Measurements from ENCODE around the gene ALDH1L1. TPM values are rescaled to one million over a fixed set of nuclear protein-coding genes. Genes with fewer than 3 reads are reported as not detected.

ALDH1L1 gene
- total RNA-seq, 6 donors from 2014 or later: 2.4 to 11.5 (median 4.7) TPM

DNA sequence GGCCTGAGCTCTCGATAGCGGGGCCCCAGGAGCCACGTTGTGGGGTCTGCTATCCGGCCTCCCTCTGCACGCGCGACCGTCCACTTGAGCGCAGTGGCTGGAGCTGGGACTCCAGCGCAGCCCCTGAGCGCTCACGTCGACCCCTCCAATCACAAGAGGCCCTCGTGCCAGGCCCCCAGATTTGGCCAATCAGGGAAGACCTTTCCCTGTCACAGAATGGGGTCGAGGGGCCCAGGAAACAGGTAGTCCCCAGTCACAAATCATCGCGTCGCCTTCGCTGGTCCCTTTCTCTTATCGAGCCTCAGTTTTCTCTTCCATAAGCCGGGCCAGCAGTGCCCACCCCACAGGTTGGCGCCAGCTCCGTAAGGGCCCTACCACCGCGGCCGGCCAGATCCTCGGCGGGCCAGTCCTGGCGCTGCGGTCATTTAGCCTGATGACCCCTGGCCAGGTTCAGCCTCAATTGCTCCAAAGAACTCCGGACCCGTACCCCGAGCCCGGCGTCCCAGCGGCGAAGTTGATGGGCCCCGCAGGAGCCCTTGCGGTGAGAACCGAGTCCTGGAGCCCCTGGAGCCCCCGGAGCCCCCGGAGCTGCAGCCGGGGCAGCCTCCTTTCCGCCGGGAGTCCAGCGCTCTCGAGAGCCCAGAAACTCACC, 435 bp downstream of the ALDH1L1 start:
- peaks cover 0 to 5% (median under 1%) of the 10 kb centered on the region in 4 donors for H3K27me3 ChIP-seq
- no peaks in the 10 kb centered on the region for H3K9me3 ChIP-seq
- peak in 1 of 2 donors; percentile 45 for ATAC-seq (ENCODE audit: low FRiP score in 2 of 2)
- peak in 1 of 2 donors; percentile 83 for DNase-seq
- H3K36me3 ChIP-seq: no peaks in the 10 kb centered on the region
- TF ChIP-seq POLR2A (IDR thresholded peaks at IDR 0.05) (no peak), EP300 (IDR thresholded peaks at IDR 0.05) (no peak), POLR2AphosphoS5 (IDR thresholded peaks at IDR 0.05) (no peak)
- TF ChIP-seq, protein P1, sequence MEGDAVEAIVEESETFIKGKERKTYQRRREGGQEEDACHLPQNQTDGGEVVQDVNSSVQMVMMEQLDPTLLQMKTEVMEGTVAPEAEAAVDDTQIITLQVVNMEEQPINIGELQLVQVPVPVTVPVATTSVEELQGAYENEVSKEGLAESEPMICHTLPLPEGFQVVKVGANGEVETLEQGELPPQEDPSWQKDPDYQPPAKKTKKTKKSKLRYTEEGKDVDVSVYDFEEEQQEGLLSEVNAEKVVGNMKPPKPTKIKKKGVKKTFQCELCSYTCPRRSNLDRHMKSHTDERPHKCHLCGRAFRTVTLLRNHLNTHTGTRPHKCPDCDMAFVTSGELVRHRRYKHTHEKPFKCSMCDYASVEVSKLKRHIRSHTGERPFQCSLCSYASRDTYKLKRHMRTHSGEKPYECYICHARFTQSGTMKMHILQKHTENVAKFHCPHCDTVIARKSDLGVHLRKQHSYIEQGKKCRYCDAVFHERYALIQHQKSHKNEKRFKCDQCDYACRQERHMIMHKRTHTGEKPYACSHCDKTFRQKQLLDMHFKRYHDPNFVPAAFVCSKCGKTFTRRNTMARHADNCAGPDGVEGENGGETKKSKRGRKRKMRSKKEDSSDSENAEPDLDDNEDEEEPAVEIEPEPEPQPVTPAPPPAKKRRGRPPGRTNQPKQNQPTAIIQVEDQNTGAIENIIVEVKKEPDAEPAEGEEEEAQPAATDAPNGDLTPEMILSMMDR (IDR thresholded peaks at IDR 0.05): no peak
- 2 to 4% methylated on average over 15 to 35 of the region's 47 CpGs for WGBS, 2 donors
- H3K4me3 ChIP-seq: peak overlapping the region; percentile 9 to 53 (median 45)
- peak overlapping the region in 3 of 4 donors; percentile 57 to 79 (median 60) for H3K27ac ChIP-seq
- H3K4me1 ChIP-seq: peaks cover 0 to 27% (median 13%) of the 10 kb centered on the region in 4 donors

DNA sequence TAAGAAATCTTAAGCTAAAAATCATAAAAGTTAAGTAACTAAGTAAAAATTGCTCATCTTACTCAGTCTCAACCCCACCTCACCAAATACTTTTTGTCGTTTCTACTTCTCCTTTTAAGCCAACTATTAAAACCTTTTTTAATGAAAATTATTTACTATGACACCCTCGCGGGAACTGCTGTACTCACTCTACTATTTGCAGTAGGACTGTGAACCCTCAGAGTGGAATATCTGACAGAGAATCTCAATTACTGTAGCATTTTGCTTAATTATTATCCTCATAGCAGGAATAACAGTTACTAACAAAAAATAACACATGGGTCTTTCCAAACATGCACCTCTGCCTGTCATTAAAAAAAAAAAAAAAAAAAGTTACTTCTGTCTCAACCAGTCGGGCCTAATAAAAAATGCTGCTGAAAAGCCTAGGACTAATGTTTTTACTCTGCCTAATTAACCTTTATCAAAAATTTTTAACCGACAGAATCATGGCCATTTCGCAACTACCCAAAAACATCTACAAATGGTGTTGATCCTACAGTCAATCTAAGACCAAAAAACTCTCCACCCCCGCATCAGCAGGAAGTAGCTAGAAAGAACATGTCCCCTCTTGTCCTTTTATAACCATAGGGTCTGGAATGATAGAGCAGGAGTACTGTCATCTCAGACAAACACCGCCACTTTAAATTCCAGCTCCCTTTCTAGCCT, 10.2 kb downstream of the ALDH1L1 start:
- Histone ChIP-seq H3K36me3 (no peaks in the 10 kb centered on the region), H3K9me3 (no peaks in the 10 kb centered on the region), H3K27ac (no peak overlapping the region), H3K27me3 (no peaks in the 10 kb centered on the region), H3K4me3 (no peak overlapping the region), H3K4me1 (no peaks in the 10 kb centered on the region)
- 81 to 88% methylated on average over 8 of the region's 8 CpGs for WGBS, 2 donors
- TF ChIP-seq POLR2AphosphoS5 (IDR thresholded peaks at IDR 0.05) (no peak), POLR2A (IDR thresholded peaks at IDR 0.05) (no peak), EP300 (IDR thresholded peaks at IDR 0.05) (no peak)
- TF ChIP-seq, protein P1 (IDR thresholded peaks at IDR 0.05): no peak
- no peak for ATAC-seq (ENCODE audit: low FRiP score in 2 of 2)
- DNase-seq: no peak

DNA sequence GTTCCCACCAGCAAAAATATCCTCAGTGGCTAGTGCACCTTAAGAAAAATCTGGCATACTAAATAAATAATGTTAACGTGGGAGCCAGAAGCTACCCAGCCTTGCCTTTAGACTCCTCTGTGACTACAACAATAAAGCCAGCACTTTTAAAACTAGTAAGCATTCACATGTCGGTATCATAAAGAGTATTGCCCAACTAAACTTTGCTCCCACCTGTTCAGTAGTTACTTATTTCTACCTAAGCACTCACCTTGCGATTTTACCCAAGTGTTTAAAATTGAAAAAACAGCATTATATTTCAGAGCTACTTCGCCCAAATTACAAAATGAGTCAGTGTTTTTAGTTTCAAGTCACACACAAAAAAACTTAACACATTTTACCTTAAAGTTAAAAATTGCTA, 12.8 kb downstream of the ALDH1L1 start:
- Histone ChIP-seq H3K4me3 (no peak overlapping the region), H3K27ac (no peak overlapping the region), H3K36me3 (no peaks in the 10 kb centered on the region), H3K4me1 (no peaks in the 10 kb centered on the region), H3K27me3 (no peaks in the 10 kb centered on the region), H3K9me3 (no peaks in the 10 kb centered on the region)
- ATAC-seq (ENCODE audit: low FRiP score in 2 of 2): no peak
- no peak for DNase-seq
- TF ChIP-seq EP300 (IDR thresholded peaks at IDR 0.05) (no peak), POLR2A (IDR thresholded peaks at IDR 0.05) (no peak), POLR2AphosphoS5 (IDR thresholded peaks at IDR 0.05) (no peak)
- TF ChIP-seq, protein P1 (IDR thresholded peaks at IDR 0.05): no peak
- 86 to 90% methylated on average over 4 of the region's 4 CpGs for WGBS, 2 donors

DNA sequence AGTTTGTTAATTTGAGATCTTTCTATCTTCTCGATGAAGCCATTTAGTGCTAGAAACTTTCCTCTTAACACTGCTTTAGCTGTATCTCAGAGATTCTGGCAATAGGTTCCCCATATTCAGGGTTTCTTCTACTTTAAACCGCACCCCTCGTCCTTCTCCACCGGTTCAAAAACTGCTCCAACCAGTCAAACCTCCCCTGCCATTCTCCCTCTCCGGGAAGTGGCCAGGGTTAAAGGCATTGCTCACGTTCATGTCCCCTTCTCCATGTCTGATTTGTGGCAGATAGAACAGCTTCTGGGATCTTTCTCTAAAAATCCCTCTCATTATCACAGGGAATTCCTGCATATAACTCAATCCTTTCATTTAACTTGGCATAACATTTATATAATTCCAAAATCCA, 14.4 kb downstream of the ALDH1L1 start:
- ATAC-seq (ENCODE audit: low FRiP score in 2 of 2) (no peak), DNase-seq (no peak)
- TF ChIP-seq, protein P1 (IDR thresholded peaks at IDR 0.05): no peak
- TF ChIP-seq POLR2AphosphoS5 (IDR thresholded peaks at IDR 0.05) (no peak), POLR2A (IDR thresholded peaks at IDR 0.05) (no peak), EP300 (IDR thresholded peaks at IDR 0.05) (no peak)
- Histone ChIP-seq H3K4me1 (no peaks in the 10 kb centered on the region), H3K36me3 (no peaks in the 10 kb centered on the region), H3K27ac (no peak overlapping the region), H3K27me3 (no peaks in the 10 kb centered on the region), H3K9me3 (no peaks in the 10 kb centered on the region), H3K4me3 (no peak overlapping the region)
- 65 to 67% methylated on average over 6 of the region's 6 CpGs for WGBS, 2 donors
